ACC112 (cell line): ENCODE results near the gene CSF1.

Experiments used
- H2AFZ ChIP-seq: fragments of 200-600 bp; sonication (generic); one replicate; pipeline ENCODE4 v1.6.0; 2017; ENCODE audit warnings: antibody characterized with exemption, low read length; ENCODE audit not compliant: unreplicated experiment
- H3K27ac ChIP-seq: fragments of 200-600 bp; sonication (generic); 2 replicates; pipeline ENCODE4 v1.5.1; 2014; ENCODE audit warnings: low read depth, mild to moderate bottlenecking, antibody characterized with exemption, low read length, moderate library complexity
- H3K27me3 ChIP-seq: fragments of 200-600 bp; sonication (generic); 2 replicates; pipeline ENCODE4 v1.6.1; 2014; ENCODE audit warnings: mild to moderate bottlenecking, antibody characterized with exemption, low read length, moderate library complexity, mixed read lengths; ENCODE audit not compliant: insufficient read depth
- H3K36me3 ChIP-seq: fragments of 200-600 bp; sonication (generic); 2 replicates; pipeline ENCODE4 v1.6.1; 2016; ENCODE audit warnings: mild to moderate bottlenecking, antibody characterized with exemption, low read length, moderate library complexity, mixed read lengths; ENCODE audit not compliant: insufficient read depth
- H3K4me1 ChIP-seq: fragments of 200-600 bp; sonication (generic); one replicate; pipeline ENCODE4 v1.6.1; 2016; ENCODE audit warnings: low read length, mixed read lengths; ENCODE audit not compliant: insufficient read depth, unreplicated experiment, control insufficient read depth
- H3K4me3 ChIP-seq: fragments of 200-600 bp; sonication (generic); 2 replicates; pipeline ENCODE4 v1.5.1; 2014; ENCODE audit warnings: mild to moderate bottlenecking, low read depth, low read length
- H3K79me2 ChIP-seq: fragments of 200-600 bp; sonication (generic); one replicate; pipeline ENCODE4 v1.6.0; 2016; ENCODE audit warnings: low read length; ENCODE audit not compliant: control insufficient read depth, unreplicated experiment, insufficient read depth

CSF1 gene

DNA sequence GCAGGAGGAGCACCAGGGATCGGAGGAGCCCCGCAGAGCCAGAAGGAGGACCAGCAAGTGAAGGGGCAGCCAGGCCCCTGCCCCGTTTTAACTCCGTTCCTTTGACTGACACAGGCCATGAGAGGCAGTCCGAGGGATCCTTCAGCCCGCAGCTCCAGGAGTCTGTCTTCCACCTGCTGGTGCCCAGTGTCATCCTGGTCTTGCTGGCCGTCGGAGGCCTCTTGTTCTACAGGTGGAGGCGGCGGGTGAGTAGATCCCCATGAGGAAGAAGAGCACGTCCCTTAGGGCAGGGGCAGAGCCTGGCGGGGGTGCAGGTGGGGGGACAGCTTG lies 13.3 kb downstream of the CSF1 start:
- no peak overlapping the region for H3K4me3 ChIP-seq
- peaks cover 6% of the 10 kb centered on the region for H3K79me2 ChIP-seq
- H3K27me3 ChIP-seq, result no peaks in the 10 kb centered on the region
- no peak overlapping the region for H3K27ac ChIP-seq
- peaks cover 29% of the 10 kb centered on the region for H3K4me1 ChIP-seq
- no peak overlapping the region for H2AFZ ChIP-seq
- H3K36me3 ChIP-seq, result peaks cover 63% of the 10 kb centered on the region

DNA sequence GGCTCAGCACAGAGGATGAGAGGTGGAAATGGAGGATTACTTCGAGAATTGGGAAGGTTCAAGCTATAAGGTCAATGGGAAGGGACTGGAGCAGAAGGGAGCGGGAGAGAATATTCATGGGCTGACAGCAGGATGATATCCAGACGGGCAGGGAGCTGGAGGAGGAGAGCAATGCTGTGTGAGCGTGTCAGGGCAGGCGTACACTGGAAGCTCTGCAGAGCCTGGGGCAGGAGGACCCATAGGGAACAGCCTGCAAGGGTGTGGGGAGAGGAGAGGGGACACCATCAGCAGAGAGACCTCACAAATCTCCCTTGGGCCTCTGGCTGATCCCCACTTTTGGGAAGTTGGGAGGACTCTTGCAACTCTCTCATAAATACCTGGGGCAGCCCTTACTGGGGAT lies 13.7 kb downstream of the CSF1 start:
- Histone ChIP-seq H3K4me3 (no peak overlapping the region), H3K79me2 (peaks cover 6% of the 10 kb centered on the region), H2AFZ (no peak overlapping the region), H3K4me1 (peaks cover 29% of the 10 kb centered on the region), H3K27ac (no peak overlapping the region), H3K27me3 (no peaks in the 10 kb centered on the region), H3K36me3 (peaks cover 59% of the 10 kb centered on the region)

DNA sequence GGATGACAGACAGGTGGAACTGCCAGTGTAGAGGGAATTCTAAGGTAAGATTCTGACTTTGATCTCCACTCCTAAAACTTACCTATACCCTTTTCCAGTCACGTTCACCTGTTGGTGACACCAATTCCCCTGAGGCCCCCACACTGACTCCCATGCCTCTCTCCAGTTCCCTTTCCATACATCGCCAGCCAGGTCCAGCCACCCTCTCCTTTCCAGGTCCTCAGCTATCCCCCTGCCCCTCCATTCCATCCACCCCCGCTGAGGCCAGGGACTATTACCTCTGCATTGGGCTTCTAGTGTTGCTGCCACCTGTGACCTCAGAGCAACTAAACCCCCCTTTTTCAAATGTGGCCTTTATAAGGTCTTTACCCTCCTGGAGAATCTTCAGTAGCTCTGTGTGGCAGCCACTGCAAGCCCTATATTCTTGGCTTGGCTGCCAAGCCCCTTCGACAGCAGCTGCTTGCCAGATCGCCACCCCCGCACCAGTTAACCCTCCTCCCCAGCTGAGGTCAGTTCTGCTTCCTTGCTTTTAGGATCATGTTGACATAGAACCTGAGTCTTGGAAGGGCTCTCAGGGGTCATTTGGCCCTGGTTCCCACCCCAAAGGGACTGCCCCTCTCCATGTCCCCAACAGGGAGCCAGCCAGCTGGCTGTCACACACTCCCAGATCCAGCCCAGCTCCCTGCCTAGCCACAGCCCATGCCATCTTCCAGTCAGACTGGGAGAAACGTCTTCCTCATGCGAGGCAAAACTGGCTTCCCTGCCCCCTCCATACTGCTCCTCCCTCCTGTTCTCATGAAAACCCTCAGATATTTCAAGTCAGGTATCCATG lies 14.7 kb downstream of the CSF1 start:
- H3K27ac ChIP-seq, result peak overlapping the region; percentile 90
- no peaks in the 10 kb centered on the region for H3K27me3 ChIP-seq
- no peak overlapping the region for H2AFZ ChIP-seq
- peaks cover 6% of the 10 kb centered on the region for H3K79me2 ChIP-seq
- peaks cover 31% of the 10 kb centered on the region for H3K4me1 ChIP-seq
- H3K4me3 ChIP-seq, result no peak overlapping the region
- peaks cover 56% of the 10 kb centered on the region for H3K36me3 ChIP-seq

DNA sequence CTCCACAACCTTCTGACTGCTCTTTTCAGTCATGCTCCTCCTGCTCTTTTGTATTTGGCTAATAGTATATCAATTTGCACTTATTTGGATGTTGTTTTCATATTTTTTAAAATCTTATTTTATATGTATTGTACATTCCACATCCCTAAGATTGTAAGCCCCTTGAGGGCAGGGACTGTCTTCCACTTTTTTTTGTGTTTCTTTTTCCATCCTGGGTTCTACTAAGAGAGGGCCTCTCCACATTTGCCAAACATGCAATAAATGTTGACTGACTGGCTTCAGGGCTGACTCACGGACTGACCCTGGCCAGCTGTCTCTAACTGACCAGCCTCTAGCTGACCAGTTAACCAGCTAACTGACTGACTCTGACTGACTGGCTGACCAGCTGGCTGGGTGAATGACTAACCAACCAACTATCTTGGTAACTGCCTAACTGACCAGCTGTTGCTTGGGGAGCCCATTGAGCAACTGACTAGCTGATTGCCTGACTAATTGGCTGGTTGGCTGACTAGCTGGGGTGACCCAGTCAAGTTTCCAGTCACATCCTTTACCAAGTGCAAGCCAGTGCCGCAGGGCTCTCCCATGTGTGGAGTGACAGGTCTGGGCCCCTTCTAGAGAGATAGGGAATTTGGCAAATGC lies 16.1 kb downstream of the CSF1 start:
- Histone ChIP-seq H3K36me3 (peaks cover 48% of the 10 kb centered on the region), H3K4me1 (peaks cover 31% of the 10 kb centered on the region), H3K79me2 (peaks cover 6% of the 10 kb centered on the region), H3K4me3 (no peak overlapping the region), H3K27ac (peak overlapping the region; percentile 90), H2AFZ (no peak overlapping the region), H3K27me3 (no peaks in the 10 kb centered on the region)

DNA sequence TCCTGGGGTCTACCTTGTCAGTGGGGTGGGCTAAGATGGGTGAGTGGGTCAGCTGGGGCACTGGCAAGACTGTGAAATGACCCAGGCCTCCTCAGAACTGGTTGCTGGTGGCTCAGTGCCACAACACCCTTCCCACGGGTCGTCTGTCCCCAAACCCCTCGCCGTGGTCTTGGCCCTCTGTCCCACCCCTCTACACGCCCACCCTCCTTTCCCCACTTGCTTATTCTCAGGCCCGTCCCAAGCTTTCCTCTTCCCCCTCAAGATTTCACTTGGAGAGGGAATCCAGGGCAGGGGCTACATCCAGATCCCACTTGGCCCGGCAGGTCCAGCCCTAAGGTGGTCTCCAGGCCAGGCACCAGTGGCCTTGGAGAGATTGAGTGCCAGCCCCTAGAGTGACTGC lies 16.7 kb downstream of the CSF1 start:
- H3K36me3 ChIP-seq, result peaks cover 43% of the 10 kb centered on the region
- H3K27me3 ChIP-seq, result no peaks in the 10 kb centered on the region
- peak overlapping the region; percentile 90 for H3K27ac ChIP-seq
- H2AFZ ChIP-seq, result no peak overlapping the region
- H3K4me1 ChIP-seq, result peaks cover 31% of the 10 kb centered on the region
- H3K4me3 ChIP-seq, result no peak overlapping the region
- H3K79me2 ChIP-seq, result peaks cover 6% of the 10 kb centered on the region

DNA sequence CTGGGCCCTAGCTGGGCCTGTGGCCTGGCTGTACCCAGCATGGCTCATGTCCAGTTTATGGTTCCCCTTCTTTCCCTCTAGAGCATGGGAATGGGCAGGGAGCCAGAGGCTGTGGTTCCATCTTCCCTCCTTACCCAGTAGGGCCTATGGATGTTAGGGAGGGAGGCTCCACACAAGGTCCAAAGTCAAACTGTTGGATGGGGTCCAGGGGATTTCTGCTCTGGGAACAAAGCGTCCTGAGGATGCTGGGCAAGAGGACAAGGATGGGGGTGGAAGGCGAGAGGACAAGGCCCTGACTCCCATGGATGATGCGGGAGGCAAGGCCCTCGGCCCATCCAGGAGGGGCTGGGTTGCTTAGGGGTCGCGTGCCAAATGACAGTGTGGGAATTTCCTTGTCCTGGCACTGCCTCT lies 17.3 kb downstream of the CSF1 start:
- peak overlapping the region; percentile 90 for H3K27ac ChIP-seq
- H3K4me1 ChIP-seq, result peaks cover 31% of the 10 kb centered on the region
- peaks cover 38% of the 10 kb centered on the region for H3K36me3 ChIP-seq

DNA sequence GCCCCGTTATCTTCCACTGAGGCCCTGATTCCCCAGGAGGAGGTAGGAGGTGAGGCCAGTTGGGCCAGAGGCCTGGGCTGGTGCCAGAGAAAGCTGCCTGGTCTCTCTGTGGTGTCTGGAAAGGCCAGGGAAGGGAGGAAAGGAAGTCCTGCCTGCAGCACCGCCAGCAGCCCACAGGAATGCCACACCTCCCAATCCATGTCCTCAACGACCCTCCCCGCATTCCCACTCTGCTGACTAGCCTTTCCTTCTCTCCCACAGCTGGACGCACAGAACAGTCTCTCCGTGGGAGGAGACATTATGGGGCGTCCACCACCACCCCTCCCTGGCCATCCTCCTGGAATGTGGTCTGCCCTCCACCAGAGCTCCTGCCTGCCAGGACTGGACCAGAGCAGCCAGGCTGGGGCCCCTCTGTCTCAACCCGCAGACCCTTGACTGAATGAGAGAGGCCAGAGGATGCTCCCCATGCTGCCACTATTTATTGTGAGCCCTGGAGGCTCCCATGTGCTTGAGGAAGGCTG lies 18.0 kb downstream of the CSF1 start:
- H3K27ac ChIP-seq, result peak overlapping the region; percentile 90
- peaks cover 35% of the 10 kb centered on the region for H3K4me1 ChIP-seq
- H3K36me3 ChIP-seq, result peaks cover 33% of the 10 kb centered on the region
- H3K79me2 ChIP-seq, result peaks cover 6% of the 10 kb centered on the region
- no peak overlapping the region for H2AFZ ChIP-seq
- H3K27me3 ChIP-seq, result no peaks in the 10 kb centered on the region
- no peak overlapping the region for H3K4me3 ChIP-seq

More for the DNA sequence above, 17.3 kb downstream of the CSF1 start:
- Histone ChIP-seq H3K4me3 (no peak overlapping the region), H3K27me3 (no peaks in the 10 kb centered on the region), H2AFZ (no peak overlapping the region), H3K79me2 (peaks cover 6% of the 10 kb centered on the region)

DNA sequence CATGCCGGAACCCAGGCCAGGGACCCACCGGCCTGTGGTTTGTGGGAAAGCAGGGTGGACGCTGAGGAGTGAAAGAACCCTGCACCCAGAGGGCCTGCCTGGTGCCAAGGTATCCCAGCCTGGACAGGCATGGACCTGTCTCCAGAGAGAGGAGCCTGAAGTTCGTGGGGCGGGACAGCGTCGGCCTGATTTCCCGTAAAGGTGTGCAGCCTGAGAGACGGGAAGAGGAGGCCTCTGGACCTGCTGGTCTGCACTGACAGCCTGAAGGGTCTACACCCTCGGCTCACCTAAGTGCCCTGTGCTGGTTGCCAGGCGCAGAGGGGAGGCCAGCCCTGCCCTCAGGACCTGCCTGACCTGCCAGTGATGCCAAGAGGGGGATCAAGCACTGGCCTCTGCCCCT lies 18.5 kb downstream of the CSF1 start:
- H3K27ac ChIP-seq, result peak overlapping the region; percentile 90

DNA sequence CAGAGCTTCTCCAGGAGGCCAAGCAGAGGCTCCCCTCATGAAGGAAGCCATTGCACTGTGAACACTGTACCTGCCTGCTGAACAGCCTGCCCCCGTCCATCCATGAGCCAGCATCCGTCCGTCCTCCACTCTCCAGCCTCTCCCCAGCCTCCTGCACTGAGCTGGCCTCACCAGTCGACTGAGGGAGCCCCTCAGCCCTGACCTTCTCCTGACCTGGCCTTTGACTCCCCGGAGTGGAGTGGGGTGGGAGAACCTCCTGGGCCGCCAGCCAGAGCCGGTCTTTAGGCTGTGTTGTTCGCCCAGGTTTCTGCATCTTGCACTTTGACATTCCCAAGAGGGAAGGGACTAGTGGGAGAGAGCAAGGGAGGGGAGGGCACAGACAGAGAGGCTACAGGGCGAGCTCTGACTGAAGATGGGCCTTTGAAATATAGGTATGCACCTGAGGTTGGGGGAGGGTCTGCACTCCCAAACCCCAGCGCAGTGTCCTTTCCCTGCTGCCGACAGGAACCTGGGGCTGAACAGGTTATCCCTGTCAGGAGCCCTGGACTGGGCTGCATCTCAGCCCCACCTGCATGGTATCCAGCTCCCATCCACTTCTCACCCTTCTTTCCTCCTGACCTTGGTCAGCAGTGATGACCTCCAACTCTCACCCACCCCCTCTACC lies 19.1 kb downstream of the CSF1 start:
- H3K36me3 ChIP-seq, result peaks cover 22% of the 10 kb centered on the region
- peaks cover 46% of the 10 kb centered on the region for H3K4me1 ChIP-seq
- H3K27me3 ChIP-seq, result no peaks in the 10 kb centered on the region
- no peak overlapping the region for H3K4me3 ChIP-seq
- no peak overlapping the region for H2AFZ ChIP-seq
- H3K79me2 ChIP-seq, result no peaks in the 10 kb centered on the region
- no peak overlapping the region for H3K27ac ChIP-seq

More for the DNA sequence above, 18.5 kb downstream of the CSF1 start:
- no peak overlapping the region for H2AFZ ChIP-seq
- H3K4me1 ChIP-seq, result peaks cover 40% of the 10 kb centered on the region
- no peak overlapping the region for H3K4me3 ChIP-seq
- H3K79me2 ChIP-seq, result peaks cover under 1% of the 10 kb centered on the region
- no peaks in the 10 kb centered on the region for H3K27me3 ChIP-seq
- peaks cover 28% of the 10 kb centered on the region for H3K36me3 ChIP-seq

DNA sequence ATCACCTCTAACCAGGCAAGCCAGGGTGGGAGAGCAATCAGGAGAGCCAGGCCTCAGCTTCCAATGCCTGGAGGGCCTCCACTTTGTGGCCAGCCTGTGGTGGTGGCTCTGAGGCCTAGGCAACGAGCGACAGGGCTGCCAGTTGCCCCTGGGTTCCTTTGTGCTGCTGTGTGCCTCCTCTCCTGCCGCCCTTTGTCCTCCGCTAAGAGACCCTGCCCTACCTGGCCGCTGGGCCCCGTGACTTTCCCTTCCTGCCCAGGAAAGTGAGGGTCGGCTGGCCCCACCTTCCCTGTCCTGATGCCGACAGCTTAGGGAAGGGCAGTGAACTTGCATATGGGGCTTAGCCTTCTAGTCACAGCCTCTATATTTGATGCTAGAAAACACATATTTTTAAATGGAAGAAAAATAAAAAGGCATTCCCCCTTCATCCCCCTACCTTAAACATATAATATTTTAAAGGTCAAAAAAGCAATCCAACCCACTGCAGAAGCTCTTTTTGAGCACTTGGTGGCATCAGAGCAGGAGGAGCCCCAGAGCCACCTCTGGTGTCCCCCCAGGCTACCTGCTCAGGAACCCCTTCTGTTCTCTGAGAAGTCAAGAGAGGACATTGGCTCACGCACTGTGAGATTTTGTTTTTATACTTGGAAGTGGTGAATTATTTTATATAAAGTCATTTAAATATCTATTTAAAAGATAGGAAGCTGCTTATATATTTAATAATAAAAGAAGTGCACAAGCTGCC lies 19.8 kb downstream of the CSF1 start:
- Histone ChIP-seq H3K4me1 (peaks cover 48% of the 10 kb centered on the region), H3K27ac (no peak overlapping the region), H3K27me3 (no peaks in the 10 kb centered on the region), H2AFZ (no peak overlapping the region), H3K4me3 (no peak overlapping the region), H3K36me3 (peaks cover 15% of the 10 kb centered on the region), H3K79me2 (no peaks in the 10 kb centered on the region)
